Hepatocyte (in vitro differentiated cells): ENCODE results near the gene SKP1. TPM values are rescaled to one million over a fixed set of nuclear protein-coding genes. Genes with fewer than 3 reads are reported as not detected.

Experiments
- DNase-seq: peaks from one replicate; pipeline ENCODE4 v3.0.0-alpha.2; 2016; ENCODE audit warnings: low spot score
- H2AFZ ChIP-seq: fragments of 200-600 bp; sonication (generic); 2 replicates; pipeline ENCODE4 v1.6.0; 2016; ENCODE audit warnings: antibody characterized with exemption, mild to moderate bottlenecking
- H3K27ac ChIP-seq: fragments of 200-600 bp; sonication (generic); 2 replicates; pipeline ENCODE4 v1.5.1; 2016; ENCODE audit warnings: mild to moderate bottlenecking
- H3K27me3 ChIP-seq: fragments of 200-600 bp; sonication (generic); 2 replicates; pipeline ENCODE4 v1.6.1; 2016
- H3K36me3 ChIP-seq: fragments of 200-600 bp; sonication (generic); replicated peaks from 2 replicates; pipeline ENCODE4 v1.5.1; 2016; ENCODE audit warnings: low read depth; ENCODE audit not compliant: insufficient read depth
- H3K4me1 ChIP-seq: fragments of 200-600 bp; sonication (generic); 2 replicates; pipeline ENCODE4 v1.5.1; 2016; ENCODE audit warnings: mild to moderate bottlenecking, moderate library complexity; ENCODE audit not compliant: insufficient read depth
- H3K4me2 ChIP-seq: fragments of 200-600 bp; sonication (generic); 2 replicates; pipeline ENCODE4 v1.6.0; 2016
- H3K4me3 ChIP-seq: fragments of 200-600 bp; sonication (generic); 2 replicates; pipeline ENCODE4 v1.5.1; 2016; ENCODE audit warnings: mild to moderate bottlenecking
- H3K79me2 ChIP-seq: fragments of 200-600 bp; sonication (generic); 2 replicates; pipeline ENCODE4 v1.6.0; 2017; ENCODE audit warnings: mild to moderate bottlenecking
- H3K9me2 ChIP-seq: fragments of 200-600 bp; sonication (generic); replicated peaks from 2 replicates; pipeline ENCODE4 v1.6.0; 2017; ENCODE audit warnings: mild to moderate bottlenecking; ENCODE audit not compliant: insufficient read depth
- H3K9me3 ChIP-seq: fragments of 200-600 bp; sonication (generic); 2 replicates; pipeline ENCODE4 v1.5.1; 2016; ENCODE audit warnings: low read depth, mild to moderate bottlenecking
- H4K20me1 ChIP-seq: fragments of 200-600 bp; sonication (generic); 2 replicates; pipeline ENCODE4 v1.6.0; 2016; ENCODE audit warnings: mild to moderate bottlenecking; ENCODE audit not compliant: insufficient read depth, poor library complexity, severe bottlenecking
- EZH2 ChIP-seq: fragments of 200-600 bp; sonication (generic); IDR thresholded peaks from 2 replicates; pipeline ENCODE4 v1.6.1; 2016; ENCODE audit warnings: antibody characterized with exemption, mild to moderate bottlenecking, borderline replicate concordance
- EZH2phosphoT487 ChIP-seq: fragments of 200-600 bp; sonication (generic); IDR thresholded peaks from one replicate; pipeline ENCODE4 v1.6.1; 2018; ENCODE audit warnings: antibody characterized with exemption, mild to moderate bottlenecking, low read depth, moderate library complexity; ENCODE audit not compliant: unreplicated experiment, severe bottlenecking
- whole genome bisulfite sequencing: methylation state at CpG from one replicate; pipeline ENCODE4 v1.1.6; 2016; ENCODE audit warnings: low lambda C conversion rate; ENCODE audit errors: missing lambda C conversion rate; 5-methylcytosine and 5-hydroxymethylcytosine counted together
- polyA plus RNA-seq: library from polyadenylated mRNA; unstranded; fragments of >200 nt; fragmentation: Nextera tagmentation; extraction: Ambion mirVana; gene quantifications from 2 replicates; pipeline ENCODE4 v1.2.1, GENCODE V29; 2016
- total RNA-seq: library from RNA; depleted of rRNA; stranded (reverse); fragments of >200 nt; gene quantifications from 2 replicates; pipeline ENCODE4 v1.2.3, GENCODE V29; 2014
- TF ChIP-seq, protein P1 (sequence below): fragments of 200-600 bp; sonication (generic); IDR thresholded peaks from 2 replicates; pipeline ENCODE4 v1.5.1; 2016; ENCODE audit warnings: antibody characterized with exemption, mild to moderate bottlenecking; ENCODE audit not compliant: poor library complexity

The SKP1 gene
- total RNA-seq (500 and 543 TPM in 2 replicates), polyA plus RNA-seq (719 and 723 TPM in 2 replicates)

DNA sequence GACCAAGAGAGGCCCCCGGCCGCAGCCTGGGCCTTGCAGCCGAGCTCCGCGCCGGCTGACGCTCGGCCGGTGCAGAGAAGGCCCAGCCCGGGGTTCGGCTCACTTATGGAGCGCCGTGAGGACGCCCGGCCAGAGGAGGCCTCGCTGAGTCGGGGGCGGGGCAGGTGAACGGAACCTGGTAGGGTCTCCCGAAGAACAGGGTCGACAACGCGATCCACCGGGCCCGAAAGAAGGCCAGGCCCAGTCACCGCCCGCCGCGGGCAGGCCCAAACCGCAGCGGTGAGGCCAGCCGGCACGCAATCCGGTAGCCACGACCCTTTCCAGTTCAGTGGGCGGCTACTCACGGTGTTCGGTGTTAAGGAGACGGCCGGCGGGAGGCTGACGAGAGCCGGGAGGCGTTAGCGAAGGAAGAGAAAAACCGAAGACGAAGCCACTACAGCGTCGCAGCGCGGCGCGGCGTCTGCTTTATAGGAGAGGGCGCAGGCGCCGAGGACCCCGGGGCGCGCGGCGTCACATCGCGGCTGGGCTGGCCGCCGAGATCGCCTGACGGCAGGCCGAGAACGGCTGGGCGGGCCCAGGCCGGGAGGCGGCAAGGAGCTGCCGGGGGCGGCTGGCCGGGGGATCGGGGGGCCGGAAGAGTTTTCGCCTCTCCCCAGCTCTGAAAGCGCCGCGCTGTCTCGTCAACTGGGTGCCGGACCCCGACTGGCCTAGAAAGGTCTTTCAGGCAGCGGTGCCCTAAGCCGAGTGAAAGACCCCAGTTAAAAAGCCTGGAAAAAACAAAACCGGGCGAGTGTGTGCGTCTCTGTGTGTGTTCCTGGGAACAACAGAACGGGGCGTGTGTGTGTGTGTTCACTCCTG, at the start of gene SKP1:
Gene SKP1, minus strand, starts transcription at position 440 of the 858 bp plus-strand sequence. CDS start 2,928 bp downstream, outside the sequence.
- Histone ChIP-seq H3K36me3 (peaks cover 3% of the 10 kb centered on the region), H2AFZ (peak within 1 kb of the TSS; percentile 82), H3K4me1 (peaks cover 26% of the 10 kb centered on the region), H3K4me2 (peak within 1 kb of the TSS; percentile 95), H3K9me2 (no peaks in the 10 kb centered on the region), H3K27me3 (no peaks in the 10 kb centered on the region), H3K27ac (peak within 1 kb of the TSS; percentile 100), H3K79me2 (peaks cover 51% of the 10 kb centered on the region), H3K4me3 (peak within 1 kb of the TSS; percentile 100), H3K9me3 (no peaks in the 10 kb centered on the region), H4K20me1 (peaks cover 46% of the 10 kb centered on the region)
- TF ChIP-seq EZH2: no peak
- TF ChIP-seq, protein P1, sequence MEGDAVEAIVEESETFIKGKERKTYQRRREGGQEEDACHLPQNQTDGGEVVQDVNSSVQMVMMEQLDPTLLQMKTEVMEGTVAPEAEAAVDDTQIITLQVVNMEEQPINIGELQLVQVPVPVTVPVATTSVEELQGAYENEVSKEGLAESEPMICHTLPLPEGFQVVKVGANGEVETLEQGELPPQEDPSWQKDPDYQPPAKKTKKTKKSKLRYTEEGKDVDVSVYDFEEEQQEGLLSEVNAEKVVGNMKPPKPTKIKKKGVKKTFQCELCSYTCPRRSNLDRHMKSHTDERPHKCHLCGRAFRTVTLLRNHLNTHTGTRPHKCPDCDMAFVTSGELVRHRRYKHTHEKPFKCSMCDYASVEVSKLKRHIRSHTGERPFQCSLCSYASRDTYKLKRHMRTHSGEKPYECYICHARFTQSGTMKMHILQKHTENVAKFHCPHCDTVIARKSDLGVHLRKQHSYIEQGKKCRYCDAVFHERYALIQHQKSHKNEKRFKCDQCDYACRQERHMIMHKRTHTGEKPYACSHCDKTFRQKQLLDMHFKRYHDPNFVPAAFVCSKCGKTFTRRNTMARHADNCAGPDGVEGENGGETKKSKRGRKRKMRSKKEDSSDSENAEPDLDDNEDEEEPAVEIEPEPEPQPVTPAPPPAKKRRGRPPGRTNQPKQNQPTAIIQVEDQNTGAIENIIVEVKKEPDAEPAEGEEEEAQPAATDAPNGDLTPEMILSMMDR: no peak
- TF ChIP-seq EZH2phosphoT487: no peak
- under 1% methylated on average over 92 of the region's 92 CpGs for WGBS
- DNase-seq: peak; percentile 94

DNA sequence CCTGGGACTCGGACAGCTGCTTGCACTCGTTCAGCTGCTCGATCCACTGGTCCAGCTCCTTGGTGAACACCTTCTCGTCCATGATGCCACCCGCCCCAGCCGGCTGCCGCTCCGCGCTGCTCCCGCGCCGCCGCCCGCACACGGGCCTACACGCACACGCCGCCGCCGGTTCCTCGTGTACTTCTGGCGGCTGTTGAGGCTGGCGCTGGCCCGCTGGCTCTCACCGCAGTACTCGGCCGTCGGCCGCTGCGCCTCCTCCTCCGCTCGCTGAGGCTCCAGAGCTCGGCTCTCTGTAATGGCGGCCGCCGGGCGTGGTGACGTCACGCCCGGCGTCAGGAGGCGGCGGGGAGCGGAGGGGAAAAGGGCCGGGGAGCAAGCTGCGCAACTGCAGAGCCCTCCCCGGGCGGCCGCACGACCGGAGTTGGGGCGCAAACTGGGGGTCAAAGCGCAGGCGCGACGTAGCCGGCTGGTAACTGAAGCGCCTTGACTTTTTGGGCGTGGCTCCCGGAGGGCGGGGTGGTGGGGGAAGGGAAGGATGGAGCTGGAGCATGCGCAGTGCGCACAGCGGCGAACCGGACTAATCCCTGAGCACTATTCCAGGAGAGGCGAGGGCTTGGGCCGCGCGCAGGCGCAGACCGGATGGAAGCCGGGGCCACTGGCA, 49.2 kb upstream of the SKP1 start, which contains the start of gene PPP2CA:
Gene PPP2CA, minus strand, starts transcription at position 294 of the 661 bp plus-strand sequence. Its CDS starts 212 bp downstream, at position 82.
- peak; percentile 99 for DNase-seq
- peaks cover 59% of the 10 kb centered on the region for H3K79me2 ChIP-seq
- WGBS: 2% methylated on average over 56 of the region's 73 CpGs

DNA sequence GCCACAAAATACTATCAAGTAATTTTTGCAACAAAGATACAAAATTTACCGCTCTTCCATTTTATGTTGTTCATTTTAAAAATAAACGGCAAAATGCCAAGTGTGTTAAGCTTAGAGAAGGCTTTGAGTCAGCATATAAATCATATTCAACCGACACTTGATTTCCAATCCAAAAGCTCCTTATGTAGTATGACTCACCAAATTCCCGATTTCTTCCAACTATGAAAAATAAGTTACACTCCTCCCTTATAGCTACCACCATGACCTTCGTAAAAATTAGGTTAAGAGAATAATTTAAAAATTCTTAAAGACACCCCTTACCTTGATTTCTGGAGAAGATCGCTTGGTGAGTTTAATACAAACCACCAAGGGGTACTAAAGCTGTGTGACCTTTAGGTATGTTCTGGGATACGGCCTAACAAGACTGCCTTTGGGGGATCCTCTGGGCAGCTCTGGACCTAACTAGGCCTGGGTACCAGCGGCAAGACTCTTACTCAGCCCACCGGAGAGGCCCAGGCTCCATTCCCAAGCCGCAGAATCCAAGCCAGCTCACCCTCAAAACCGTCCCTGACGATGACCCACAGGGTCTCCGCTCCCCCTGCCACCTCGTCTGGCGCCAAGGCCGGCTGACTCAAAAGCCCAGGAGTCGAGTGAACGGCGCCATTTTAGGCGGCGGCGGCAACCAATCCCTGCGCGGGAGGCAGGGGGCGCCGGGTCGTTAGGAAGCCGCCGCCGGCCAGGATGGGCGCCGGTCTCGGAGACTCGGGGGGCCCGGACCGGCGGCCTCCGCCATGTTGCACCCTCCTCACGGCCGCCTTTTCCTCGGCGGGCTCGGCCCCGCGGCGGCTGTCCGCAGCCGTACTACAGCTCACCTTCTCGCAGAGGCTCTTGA, 48.4 kb upstream of the SKP1 start:
- 1% methylated on average over 48 of the region's 49 CpGs for WGBS
- Histone ChIP-seq H3K4me3 (peak overlapping the region; percentile 78), H3K27ac (peak overlapping the region; percentile 100), H3K36me3 (no peaks in the 10 kb centered on the region), H3K27me3 (no peaks in the 10 kb centered on the region), H3K79me2 (peaks cover 67% of the 10 kb centered on the region), H3K9me2 (no peaks in the 10 kb centered on the region), H3K4me2 (peak overlapping the region; percentile 77), H4K20me1 (peaks cover 51% of the 10 kb centered on the region), H3K9me3 (no peaks in the 10 kb centered on the region), H2AFZ (peak overlapping the region; percentile 34), H3K4me1 (peaks cover 33% of the 10 kb centered on the region)
- DNase-seq: peak; percentile 90
- TF ChIP-seq, protein P1: peak; percentile 33
- TF ChIP-seq EZH2 (no peak), EZH2phosphoT487 (no peak)

More for the DNA sequence above, 49.2 kb upstream of the SKP1 start, which contains the start of gene PPP2CA:
- H3K4me2 ChIP-seq: peak within 1 kb of the TSS; percentile 90
- peak within 1 kb of the TSS; percentile 78 for H3K4me3 ChIP-seq
- no peaks in the 10 kb centered on the region for H3K36me3 ChIP-seq
- peak within 1 kb of the TSS; percentile 100 for H3K27ac ChIP-seq
- H2AFZ ChIP-seq: peak within 1 kb of the TSS; percentile 66
- no peaks in the 10 kb centered on the region for H3K27me3 ChIP-seq
- H4K20me1 ChIP-seq: peaks cover 43% of the 10 kb centered on the region
- TF ChIP-seq EZH2: no peak
- no peak for TF ChIP-seq EZH2phosphoT487
- TF ChIP-seq, protein P1: no peak
- no peaks in the 10 kb centered on the region for H3K9me3 ChIP-seq
- peaks cover 32% of the 10 kb centered on the region for H3K4me1 ChIP-seq
- H3K9me2 ChIP-seq: no peaks in the 10 kb centered on the region
